ENCODE measurements around the gene RTP1. TPM values are rescaled to one million over a fixed set of nuclear protein-coding genes. Genes with fewer than 3 reads are reported as not detected.

RTP1 gene
- total RNA-seq, 2 donors from 2014 or later, result not detected

DNA sequence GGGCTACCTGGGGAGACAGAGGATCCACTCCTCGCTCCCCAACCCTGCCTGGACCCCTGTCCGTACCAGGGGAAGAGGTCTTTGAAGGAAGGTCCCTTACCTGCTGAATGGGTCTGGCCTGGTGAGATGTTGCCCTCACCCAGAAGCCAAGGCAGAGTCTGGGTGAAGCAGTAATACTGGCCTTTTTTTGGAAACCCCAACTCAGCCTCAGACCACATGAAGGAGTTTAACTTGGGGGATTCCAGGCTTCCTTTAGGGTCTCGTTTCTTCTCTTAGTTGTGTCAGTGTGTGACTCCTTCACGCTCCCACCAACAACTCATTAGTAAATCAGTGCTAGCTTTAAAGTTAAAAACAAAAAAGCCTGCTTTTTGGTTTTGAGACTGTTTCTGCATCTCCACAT lies 45.6 kb downstream of the RTP1 start:
- Histone ChIP-seq H3K4me3 (no peak overlapping the region), H3K36me3 (replicated peaks in 1 of 2; ENCODE audit: insufficient read depth in 1 of 2, low read depth in 2 of 2) (no peaks in the 10 kb centered on the region), H3K9me3 (no peaks in the 10 kb centered on the region), H3K27ac (no peak overlapping the region), H3K27me3 (no peaks in the 10 kb centered on the region), H3K4me1 (no peaks in the 10 kb centered on the region)
- 57 to 59% methylated on average over 3 to 4 of the region's 4 CpGs for WGBS, 2 donors
- no peak for ATAC-seq
- intact Hi-C loops (cut with DNase I), result no loop called here
- TF ChIP-seq, protein P1, sequence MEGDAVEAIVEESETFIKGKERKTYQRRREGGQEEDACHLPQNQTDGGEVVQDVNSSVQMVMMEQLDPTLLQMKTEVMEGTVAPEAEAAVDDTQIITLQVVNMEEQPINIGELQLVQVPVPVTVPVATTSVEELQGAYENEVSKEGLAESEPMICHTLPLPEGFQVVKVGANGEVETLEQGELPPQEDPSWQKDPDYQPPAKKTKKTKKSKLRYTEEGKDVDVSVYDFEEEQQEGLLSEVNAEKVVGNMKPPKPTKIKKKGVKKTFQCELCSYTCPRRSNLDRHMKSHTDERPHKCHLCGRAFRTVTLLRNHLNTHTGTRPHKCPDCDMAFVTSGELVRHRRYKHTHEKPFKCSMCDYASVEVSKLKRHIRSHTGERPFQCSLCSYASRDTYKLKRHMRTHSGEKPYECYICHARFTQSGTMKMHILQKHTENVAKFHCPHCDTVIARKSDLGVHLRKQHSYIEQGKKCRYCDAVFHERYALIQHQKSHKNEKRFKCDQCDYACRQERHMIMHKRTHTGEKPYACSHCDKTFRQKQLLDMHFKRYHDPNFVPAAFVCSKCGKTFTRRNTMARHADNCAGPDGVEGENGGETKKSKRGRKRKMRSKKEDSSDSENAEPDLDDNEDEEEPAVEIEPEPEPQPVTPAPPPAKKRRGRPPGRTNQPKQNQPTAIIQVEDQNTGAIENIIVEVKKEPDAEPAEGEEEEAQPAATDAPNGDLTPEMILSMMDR (IDR thresholded peaks at IDR 0.05), result no peak
- no peak for DNase-seq

DNA sequence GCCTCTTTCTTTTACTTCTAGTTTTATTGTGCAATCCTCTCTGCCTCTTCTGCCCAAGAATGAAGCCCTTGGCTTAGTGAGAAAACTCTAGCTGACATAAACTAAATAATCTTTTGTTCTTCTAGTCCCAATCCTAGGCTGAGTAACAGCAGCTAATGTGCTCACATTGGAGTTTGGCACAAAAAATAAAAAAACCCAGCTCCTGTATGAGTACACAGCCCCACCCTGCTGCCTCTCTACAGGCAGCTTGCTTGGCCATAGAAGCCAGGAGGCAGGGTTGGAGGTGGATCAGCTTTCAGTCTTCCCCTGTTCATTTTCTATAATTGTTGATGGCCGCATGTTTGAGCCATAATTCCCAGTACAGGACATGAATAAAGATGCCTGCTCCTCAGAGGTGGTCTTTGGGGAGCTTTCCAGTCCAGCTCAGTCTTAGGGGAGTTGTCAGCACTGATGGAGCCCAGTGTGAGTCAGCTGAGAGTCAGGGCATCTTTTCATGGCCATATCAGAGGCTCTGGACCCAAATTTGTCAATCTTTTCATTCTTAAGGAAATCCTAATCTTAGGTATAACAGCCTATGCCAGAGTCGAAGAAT lies 46.7 kb downstream of the RTP1 start:
- no peaks in the 10 kb centered on the region for H3K4me1 ChIP-seq
- 65 to 82% methylated on average over 2 of the region's 2 CpGs for WGBS, 2 donors
- no peaks in the 10 kb centered on the region for H3K36me3 ChIP-seq (replicated peaks in 1 of 2; ENCODE audit: insufficient read depth in 1 of 2, low read depth in 2 of 2)
- no peaks in the 10 kb centered on the region for H3K27me3 ChIP-seq
- DNase-seq, result no peak
- H3K27ac ChIP-seq, result no peak overlapping the region
- TF ChIP-seq POLR2A (IDR thresholded peaks at IDR 0.05), result no peak
- TF ChIP-seq, protein P1 (IDR thresholded peaks at IDR 0.05), result no peak
- no peak for ATAC-seq
- no peak overlapping the region for H3K4me3 ChIP-seq
- intact Hi-C loops (cut with DNase I), result no loop called here
- no peaks in the 10 kb centered on the region for H3K9me3 ChIP-seq

DNA sequence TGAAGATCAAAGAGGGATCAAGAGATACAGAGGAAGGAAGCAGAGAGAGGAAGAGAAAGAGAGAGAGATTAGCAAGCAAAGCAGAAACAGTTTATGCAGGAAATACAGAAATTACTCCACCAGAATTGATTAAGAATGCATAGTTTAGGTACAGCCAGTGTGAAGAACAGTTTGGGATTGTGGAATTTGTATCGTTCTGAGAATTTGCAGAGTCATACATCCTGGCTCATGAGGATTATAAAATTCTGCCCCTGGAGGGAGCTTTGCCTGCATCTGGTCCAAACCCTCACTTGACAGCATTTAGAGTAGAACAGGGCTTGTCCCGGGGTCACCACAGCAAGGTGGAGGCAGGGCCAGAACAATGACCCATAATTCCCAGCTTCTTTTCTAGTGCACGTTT lies 50.1 kb downstream of the RTP1 start:
- ATAC-seq (no peak), DNase-seq (no peak)
- WGBS, 2 donors, result 50 to 60% methylated on average over 3 of the region's 3 CpGs
- no peaks in the 10 kb centered on the region for H3K9me3 ChIP-seq
- H3K27me3 ChIP-seq, result no peaks in the 10 kb centered on the region
- H3K36me3 ChIP-seq (replicated peaks in 1 of 2; ENCODE audit: insufficient read depth in 1 of 2, low read depth in 2 of 2), result no peaks in the 10 kb centered on the region
- TF ChIP-seq, protein P1 (IDR thresholded peaks at IDR 0.05), result no peak
- no peak for TF ChIP-seq POLR2A (IDR thresholded peaks at IDR 0.05)
- no peaks in the 10 kb centered on the region for H3K4me1 ChIP-seq
- intact Hi-C loops (cut with DNase I), result no loop called here
- H3K27ac ChIP-seq, result no peak overlapping the region
- no peak overlapping the region for H3K4me3 ChIP-seq

Other genes with a start within 250 kb of the RTP1 start
- gene RPL39L, start 58.0 kb upstream of the RTP1 start, total RNA-seq, result 1 to 10 TPM in 1 of 2 donors, not detected in 1; 7.8 TPM
- 1 to 10 TPM in 1 of 2 donors, not detected in 1; 2.3 TPM for gene MASP1, start 94.3 kb downstream of the RTP1 start, total RNA-seq
- 1 to 10 TPM; 2.0 to 3.6 TPM for gene RTP4, start 170.9 kb downstream of the RTP1 start, total RNA-seq

Measured in body of pancreas (tissue), 4 donors.